BJ (cell line): ENCODE measurements around the gene CDC26. TPM values are rescaled to one million over a fixed set of nuclear protein-coding genes. Genes with fewer than 3 reads are reported as not detected.

Source experiments
- CTCF ChIA-PET: fragments of 350-600 bp; formaldehyde crosslinking; extraction: SDS; loops from one replicate; lab custom pipeline; 2021; ENCODE audit warnings: antibody characterized with exemption, inconsistent platforms; lab: Yijun Ruan, JAX
- POLR2A ChIA-PET: fragments of 300-600 bp; sonication (Branson Sonifier 250); formaldehyde crosslinking; extraction: SDS; loops from one replicate; lab custom pipeline; 2021; ENCODE audit warnings: antibody characterized with exemption; lab: Charles Lee
- DNase-seq: peaks from one replicate; pipeline ENCODE4 v3.0.0-alpha.2; 2011; ENCODE audit warnings: low read depth
- H3K27me3 ChIP-seq: 2 replicates; pipeline ENCODE4 v1.6.0; 2011; ENCODE audit warnings: low read length; ENCODE audit not compliant: control insufficient read depth, insufficient read depth
- H3K36me3 ChIP-seq: 2 replicates; pipeline ENCODE4 v1.5.1; 2011; ENCODE audit warnings: low read length; ENCODE audit not compliant: control insufficient read depth, insufficient read depth
- H3K4me3 ChIP-seq: 2 replicates; pipeline ENCODE4 v1.5.1; 2011; ENCODE audit warnings: low read depth, mild to moderate bottlenecking, control low read depth, low read length
- CTCF ChIP-seq: IDR thresholded peaks from 2 replicates; pipeline ENCODE4 v1.5.1; 2011; ENCODE audit warnings: low read depth, mild to moderate bottlenecking, control low read depth, inconsistent platforms, low read length, moderate library complexity; ENCODE audit not compliant: insufficient read depth
- polyA plus RNA-seq: library from polyadenylated mRNA; depleted of rRNA; stranded (reverse); fragments of >200 nt; gene quantifications from 2 replicates; pipeline ENCODE4 v1.2.3, GENCODE V29; 2011

CDC26 gene
- polyA plus RNA-seq, 1 experiment, result 11.1 TPM

DNA sequence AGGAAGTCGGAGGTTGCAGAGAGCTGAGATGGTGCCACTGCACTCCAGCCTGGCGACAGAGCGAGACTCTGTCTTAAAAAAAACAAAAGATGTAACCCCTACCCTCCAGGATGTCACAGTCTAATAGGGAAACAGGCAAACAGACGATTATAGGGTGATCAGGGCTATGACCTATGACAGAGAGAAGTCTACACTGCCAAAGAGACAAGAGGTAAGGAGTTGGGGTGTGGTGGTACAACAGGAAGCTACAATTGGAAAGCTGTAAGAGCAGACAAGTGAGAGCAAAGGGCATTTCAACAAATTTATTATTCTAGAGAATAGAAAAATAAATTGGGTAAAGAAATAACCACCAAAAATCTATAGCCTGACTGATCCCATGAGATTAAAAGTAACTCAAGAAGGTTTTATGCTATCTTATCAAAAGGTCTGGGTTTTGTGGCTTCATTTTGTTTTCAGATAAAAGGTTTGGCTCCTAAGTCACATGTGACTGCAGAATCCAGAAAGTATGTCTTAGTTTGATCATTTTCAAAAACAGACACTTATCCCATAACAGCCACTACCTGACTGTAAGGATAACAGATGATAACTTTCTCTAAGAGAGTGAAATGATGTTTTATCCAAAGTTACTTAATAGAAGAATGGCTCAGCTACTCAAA is 7.3 kb downstream of the CDC26 start:
- ChIA-PET CTCF (interaction anchor here (1.4 kb wide), 1 partner anchor 47 kb away, joined by 4 read pairs; the partner anchor contains the start of genes FKBP15 and SLC31A1), POLR2A (no interaction called here)
- no peak for TF ChIP-seq CTCF
- Histone ChIP-seq H3K36me3 (peaks cover 13% of the 10 kb centered on the region), H3K4me3 (no peak overlapping the region), H3K27me3 (no peaks in the 10 kb centered on the region)
- DNase-seq, result no peak

- no peak for TF ChIP-seq CTCF
- CTCF ChIA-PET, result interaction anchor here (1.8 kb wide), 1 partner anchor 8 kb away, joined by 8 read pairs; the partner anchor contains the start of genes CDC26 and PRPF4
- Histone ChIP-seq H3K4me3 (no peak overlapping the region), H3K27me3 (no peaks in the 10 kb centered on the region), H3K36me3 (peaks cover 6% of the 10 kb centered on the region)
- POLR2A ChIA-PET, result no interaction called here
- DNase-seq, result no peak
Measured at GRCh38 chr9:113266174-113266573, 9.2 kb downstream of the CDC26 start.

- no peaks in the 10 kb centered on the region for H3K27me3 ChIP-seq
- no peak for TF ChIP-seq CTCF
- peaks cover 8% of the 10 kb centered on the region for H3K36me3 ChIP-seq
- CTCF ChIA-PET, result interaction anchor here (1.7 to 7.9 kb wide), 2 partner anchors 11 to 41 kb away, joined by 4 to 42 read pairs; partner anchors contain the start of genes CDC26, FKBP15, PRPF4 and SLC31A1
- H3K4me3 ChIP-seq, result no peak overlapping the region
- DNase-seq, result no peak
- POLR2A ChIA-PET, result no interaction called here
Measured at GRCh38 chr9:113261917-113262671, 13.3 kb downstream of the CDC26 start.

GRCh38 chr9:113258282-113258681 is 17.1 kb downstream of the CDC26 start:
- Histone ChIP-seq H3K36me3 (peaks cover 9% of the 10 kb centered on the region), H3K4me3 (no peak overlapping the region), H3K27me3 (no peaks in the 10 kb centered on the region)
- ChIA-PET POLR2A (no interaction called here), CTCF (interaction anchor here (7.9 kb wide), 1 partner anchor 15 kb away, joined by 42 read pairs; the partner anchor contains the start of genes CDC26 and PRPF4)
- DNase-seq, result no peak
- TF ChIP-seq CTCF, result no peak

DNA sequence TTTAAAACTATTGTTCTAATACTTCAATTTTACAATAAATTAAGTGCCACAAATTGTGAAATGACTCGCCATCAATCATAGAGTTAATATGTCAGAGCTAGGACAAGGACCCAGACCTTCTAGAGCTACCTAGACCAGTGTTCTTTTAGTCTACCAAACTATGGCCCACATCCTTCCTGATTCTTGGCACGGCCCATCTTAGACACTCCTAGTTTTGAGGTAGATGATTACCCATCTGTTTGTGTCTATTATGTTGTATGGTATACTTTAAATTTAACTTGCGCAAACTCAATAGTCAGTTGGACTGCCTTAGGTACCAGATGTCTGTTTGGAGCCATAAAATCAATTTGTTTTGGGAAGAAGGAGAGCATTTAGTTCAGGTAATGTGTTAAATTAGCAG is 17.5 kb downstream of the CDC26 start:
- POLR2A ChIA-PET, result no interaction called here
- no peak for TF ChIP-seq CTCF
- Histone ChIP-seq H3K36me3 (peaks cover 9% of the 10 kb centered on the region), H3K27me3 (no peaks in the 10 kb centered on the region), H3K4me3 (no peak overlapping the region)
- CTCF ChIA-PET, result interaction anchor here (7.9 kb wide), 1 partner anchor 15 kb away, joined by 42 read pairs; the partner anchor contains the start of genes CDC26 and PRPF4
- DNase-seq, result no peak
